Endothelial cell of hepatic sinusoid (primary cell): ENCODE measurements around the gene RASA3.

Source experiments
- in situ Hi-C: cut with HindIII; loops from 2 replicates; pipeline ENCODE4 v1.10.0; 2017; ENCODE audit warnings: low sequenced_read_pairs

RASA3 gene

GRCh38 chr13:114070098-114070799, 62.2 kb downstream of the RASA3 start:
- in situ Hi-C loops, result no loop called here

GRCh38 chr13:114069376-114070097, 62.9 kb downstream of the RASA3 start:
- in situ Hi-C loops, result no loop called here

GRCh38 chr13:114068656-114069318, 63.6 kb downstream of the RASA3 start:
- in situ Hi-C loops, result no loop called here

GRCh38 chr13:114067886-114068651, 64.4 kb downstream of the RASA3 start:
- in situ Hi-C loops, result no loop called here

GRCh38 chr13:114067381-114067885, 65.0 kb downstream of the RASA3 start:
- in situ Hi-C loops, result no loop called here

GRCh38 chr13:114066956-114067355, 65.5 kb downstream of the RASA3 start:
- in situ Hi-C loops, result no loop called here

- in situ Hi-C loops, result no loop called here
These were observed 66.3 kb downstream of the RASA3 start for GRCh38 chr13:114065926-114066774.

GRCh38 chr13:114065141-114065925, 67.1 kb downstream of the RASA3 start:
- in situ Hi-C loops, result no loop called here

GRCh38 chr13:114064450-114065140, 67.8 kb downstream of the RASA3 start:
- in situ Hi-C loops, result no loop called here

- in situ Hi-C loops, result no loop called here
These were observed 68.6 kb downstream of the RASA3 start for GRCh38 chr13:114063545-114064449.

GRCh38 chr13:114062754-114063153, 69.7 kb downstream of the RASA3 start:
- in situ Hi-C loops, result no loop called here

- in situ Hi-C loops, result no loop called here
These were observed 70.1 kb downstream of the RASA3 start for GRCh38 chr13:114062341-114062740.

- in situ Hi-C loops, result no loop called here
These were observed 70.7 kb downstream of the RASA3 start for GRCh38 chr13:114061744-114062143.

GRCh38 chr13:114061047-114061446, 71.4 kb downstream of the RASA3 start:
- in situ Hi-C loops, result no loop called here

GRCh38 chr13:114059946-114060860, 72.2 kb downstream of the RASA3 start:
- in situ Hi-C loops, result loop anchor here (5.0 to 10.0 kb wide), 5 partner anchors 52 to 135 kb away; no protein-coding TSS in a partner anchor

GRCh38 chr13:114059428-114059827, 73.0 kb downstream of the RASA3 start:
- in situ Hi-C loops, result loop anchor here (5.0 to 10.0 kb wide), 5 partner anchors 53 to 135 kb away; no protein-coding TSS in a partner anchor
